CD4-positive, alpha-beta T cell treated with Interleukin-17A for 1 hour (primary cell): Measurements from ENCODE around the gene TBC1D14.

Experiments
- DNase-seq: peaks from one replicate; pipeline ENCODE4 v3.0.0-alpha.2; 2020

TBC1D14 gene

GRCh38 chr4:6932918-6933317 is 23.3 kb downstream of the TBC1D14 start:
- DNase-seq = no peak

- DNase-seq = no peak
These were observed 24.2 kb downstream of the TBC1D14 start for GRCh38 chr4:6933691-6934430.

- DNase-seq = no peak
These were observed 26.3 kb downstream of the TBC1D14 start for GRCh38 chr4:6935965-6936364.

- DNase-seq = no peak
These were observed 27.6 kb downstream of the TBC1D14 start for GRCh38 chr4:6937201-6937600.

GRCh38 chr4:6937754-6938153 is 28.1 kb downstream of the TBC1D14 start:
- no peak for DNase-seq

- DNase-seq = no peak
These were observed 28.6 kb downstream of the TBC1D14 start for GRCh38 chr4:6938237-6938636.

- DNase-seq = no peak
These were observed 29.1 kb downstream of the TBC1D14 start for GRCh38 chr4:6938647-6939271.

- DNase-seq = no peak
These were observed 30.4 kb downstream of the TBC1D14 start for GRCh38 chr4:6939761-6940743.

- no peak for DNase-seq
These were observed 31.1 kb downstream of the TBC1D14 start for GRCh38 chr4:6940744-6941137.

GRCh38 chr4:6941796-6942195 is 32.2 kb downstream of the TBC1D14 start:
- no peak for DNase-seq

- peak; percentile 60 for DNase-seq
These were observed 32.7 kb downstream of the TBC1D14 start for GRCh38 chr4:6942238-6942800.

- DNase-seq = no peak
These were observed 33.6 kb downstream of the TBC1D14 start for GRCh38 chr4:6943012-6943884.

GRCh38 chr4:6943885-6944225 is 34.2 kb downstream of the TBC1D14 start:
- no peak for DNase-seq

GRCh38 chr4:6944301-6945051 is 34.9 kb downstream of the TBC1D14 start:
- DNase-seq = no peak

- DNase-seq = no peak
These were observed 35.4 kb downstream of the TBC1D14 start for GRCh38 chr4:6945052-6945409.

GRCh38 chr4:6946497-6946896 is 36.9 kb downstream of the TBC1D14 start:
- no peak for DNase-seq

- no peak for DNase-seq
These were observed 38.5 kb downstream of the TBC1D14 start for GRCh38 chr4:6948134-6948460.

- DNase-seq = peak; percentile 20
These were observed 42.3 kb downstream of the TBC1D14 start for GRCh38 chr4:6951880-6952381.

- DNase-seq = no peak
These were observed 44.2 kb downstream of the TBC1D14 start for GRCh38 chr4:6953751-6954380.

GRCh38 chr4:6955261-6955911 is 45.8 kb downstream of the TBC1D14 start:
- no peak for DNase-seq

- no peak for DNase-seq
These were observed 46.4 kb downstream of the TBC1D14 start for GRCh38 chr4:6956087-6956433.
